Measurements from ENCODE around the gene IDI1.
"Not testable (repeated sequence)": the region's sequence is repeated elsewhere in the genome, so short reads cannot be mapped to it uniquely, and the experiment has no call there.

IDI1 gene

GRCh38 chr10:1074748-1075308 is 25.9 kb upstream of the IDI1 start:
- H3K36me3 ChIP-seq (ENCODE audit: insufficient read depth, insufficient read length, low read length) = peaks cover 28% of the 10 kb centered on the region

GRCh38 chr10:1074052-1074747 is 25.3 kb upstream of the IDI1 start:
- peaks cover 5% of the 10 kb centered on the region for H3K4me1 ChIP-seq (ENCODE audit: insufficient read depth, insufficient read length)
- no peak overlapping the region for H3K4me3 ChIP-seq (ENCODE audit: insufficient read length, low read depth)
- no peak overlapping the region for H3K9ac ChIP-seq (ENCODE audit: insufficient read length, low read depth)
- no peak for DNase-seq (ENCODE audit: low read depth, low spot score)
- no peaks in the 10 kb centered on the region for H3K27me3 ChIP-seq (ENCODE audit: insufficient read depth, insufficient read length)
- H3K36me3 ChIP-seq (ENCODE audit: insufficient read depth, insufficient read length, low read length) = peaks cover 26% of the 10 kb centered on the region
- H3K9me3 ChIP-seq (ENCODE audit: insufficient read depth, low read length) = no peaks in the 10 kb centered on the region
- TF ChIP-seq ZNF274 (IDR thresholded peaks at IDR 0.05; ENCODE audit: low read depth, low read length) = no peak
- no peak for TF ChIP-seq SUZ12 (IDR thresholded peaks at IDR 0.05; ENCODE audit: extremely low read depth, insufficient read depth, insufficient read length)
- no peak for TF ChIP-seq YY1 (IDR thresholded peaks at IDR 0.05; ENCODE audit: insufficient read depth, insufficient read length)

More at GRCh38 chr10:1074748-1075308, 25.9 kb upstream of the IDI1 start:
- no peak overlapping the region for H3K4me3 ChIP-seq (ENCODE audit: insufficient read length, low read depth)
- DNase-seq (ENCODE audit: low read depth, low spot score) = no peak
- TF ChIP-seq YY1 (IDR thresholded peaks at IDR 0.05; ENCODE audit: insufficient read depth, insufficient read length) = no peak
- H3K27me3 ChIP-seq (ENCODE audit: insufficient read depth, insufficient read length) = no peaks in the 10 kb centered on the region
- H3K9me3 ChIP-seq (ENCODE audit: insufficient read depth, low read length) = no peaks in the 10 kb centered on the region
- H3K9ac ChIP-seq (ENCODE audit: insufficient read length, low read depth) = no peak overlapping the region
- H3K4me1 ChIP-seq (ENCODE audit: insufficient read depth, insufficient read length) = peaks cover 5% of the 10 kb centered on the region

- H3K36me3 ChIP-seq (ENCODE audit: insufficient read depth, insufficient read length, low read length) = peaks cover 18% of the 10 kb centered on the region
- no peak for DNase-seq (ENCODE audit: low read depth, low spot score)
Observed at GRCh38 chr10:1070919-1071318, 22.0 kb upstream of the IDI1 start.

GRCh38 chr10:1068380-1069361 is 19.8 kb upstream of the IDI1 start:
- H3K4me3 ChIP-seq (ENCODE audit: insufficient read length, low read depth) = no peak overlapping the region
- H3K4me1 ChIP-seq (ENCODE audit: insufficient read depth, insufficient read length) = no peaks in the 10 kb centered on the region
- H3K36me3 ChIP-seq (ENCODE audit: insufficient read depth, insufficient read length, low read length) = peaks cover 11% of the 10 kb centered on the region
- no peaks in the 10 kb centered on the region for H3K9me3 ChIP-seq (ENCODE audit: insufficient read depth, low read length)
- H3K9ac ChIP-seq (ENCODE audit: insufficient read length, low read depth) = no peak overlapping the region
- H3K27me3 ChIP-seq (ENCODE audit: insufficient read depth, insufficient read length) = no peaks in the 10 kb centered on the region
- TF ChIP-seq SUZ12 (IDR thresholded peaks at IDR 0.05; ENCODE audit: extremely low read depth, insufficient read depth, insufficient read length) (no peak), YY1 (IDR thresholded peaks at IDR 0.05; ENCODE audit: insufficient read depth, insufficient read length) (no peak), ZNF274 (IDR thresholded peaks at IDR 0.05; ENCODE audit: low read depth, low read length) (no peak)
- no peak for DNase-seq (ENCODE audit: low read depth, low spot score)

More at GRCh38 chr10:1070919-1071318, 22.0 kb upstream of the IDI1 start:
- Histone ChIP-seq H3K9ac (ENCODE audit: insufficient read length, low read depth) (no peak overlapping the region), H3K4me3 (ENCODE audit: insufficient read length, low read depth) (no peak overlapping the region), H3K9me3 (ENCODE audit: insufficient read depth, low read length) (no peaks in the 10 kb centered on the region), H3K4me1 (ENCODE audit: insufficient read depth, insufficient read length) (peaks cover 5% of the 10 kb centered on the region), H3K27me3 (ENCODE audit: insufficient read depth, insufficient read length) (no peaks in the 10 kb centered on the region)
- no peak for TF ChIP-seq ZNF274 (IDR thresholded peaks at IDR 0.05; ENCODE audit: low read depth, low read length)
- no peak for TF ChIP-seq SUZ12 (IDR thresholded peaks at IDR 0.05; ENCODE audit: extremely low read depth, insufficient read depth, insufficient read length)
- TF ChIP-seq YY1 (IDR thresholded peaks at IDR 0.05; ENCODE audit: insufficient read depth, insufficient read length) = no peak

GRCh38 chr10:1066734-1067133 is 17.8 kb upstream of the IDI1 start:
- not testable (repeated sequence) for DNase-seq (ENCODE audit: low read depth, low spot score); H3K27me3 ChIP-seq (ENCODE audit: insufficient read depth, insufficient read length); H3K9ac ChIP-seq (ENCODE audit: insufficient read length, low read depth); H3K4me1 ChIP-seq (ENCODE audit: insufficient read depth, insufficient read length); H3K4me3 ChIP-seq (ENCODE audit: insufficient read length, low read depth); H3K9me3 ChIP-seq (ENCODE audit: insufficient read depth, low read length); H3K36me3 ChIP-seq (ENCODE audit: insufficient read depth, insufficient read length, low read length)

GRCh38 chr10:1064964-1065247 is 16.0 kb upstream of the IDI1 start:
- TF ChIP-seq YY1 (IDR thresholded peaks at IDR 0.05; ENCODE audit: insufficient read depth, insufficient read length) = no peak
- TF ChIP-seq ZNF274 (IDR thresholded peaks at IDR 0.05; ENCODE audit: low read depth, low read length) = no peak
- TF ChIP-seq SUZ12 (IDR thresholded peaks at IDR 0.05; ENCODE audit: extremely low read depth, insufficient read depth, insufficient read length) = no peak
- DNase-seq (ENCODE audit: low read depth, low spot score) = no peak
- H3K9ac ChIP-seq (ENCODE audit: insufficient read length, low read depth) = no peak overlapping the region

GRCh38 chr10:1063232-1063865 is 14.4 kb upstream of the IDI1 start:
- no peak overlapping the region for H3K9ac ChIP-seq (ENCODE audit: insufficient read length, low read depth)

More at GRCh38 chr10:1064964-1065247, 16.0 kb upstream of the IDI1 start:
- Histone ChIP-seq H3K27me3 (ENCODE audit: insufficient read depth, insufficient read length) (no peaks in the 10 kb centered on the region), H3K36me3 (ENCODE audit: insufficient read depth, insufficient read length, low read length) (no peaks in the 10 kb centered on the region), H3K9me3 (ENCODE audit: insufficient read depth, low read length) (no peaks in the 10 kb centered on the region), H3K4me1 (ENCODE audit: insufficient read depth, insufficient read length) (no peaks in the 10 kb centered on the region), H3K4me3 (ENCODE audit: insufficient read length, low read depth) (no peak overlapping the region)

More at GRCh38 chr10:1063232-1063865, 14.4 kb upstream of the IDI1 start:
- Histone ChIP-seq H3K27me3 (ENCODE audit: insufficient read depth, insufficient read length) (no peaks in the 10 kb centered on the region), H3K36me3 (ENCODE audit: insufficient read depth, insufficient read length, low read length) (no peaks in the 10 kb centered on the region), H3K4me1 (ENCODE audit: insufficient read depth, insufficient read length) (no peaks in the 10 kb centered on the region), H3K4me3 (ENCODE audit: insufficient read length, low read depth) (no peak overlapping the region), H3K9me3 (ENCODE audit: insufficient read depth, low read length) (no peaks in the 10 kb centered on the region)
- no peak for DNase-seq (ENCODE audit: low read depth, low spot score)
- no peak for TF ChIP-seq ZNF274 (IDR thresholded peaks at IDR 0.05; ENCODE audit: low read depth, low read length)
- no peak for TF ChIP-seq YY1 (IDR thresholded peaks at IDR 0.05; ENCODE audit: insufficient read depth, insufficient read length)
- TF ChIP-seq SUZ12 (IDR thresholded peaks at IDR 0.05; ENCODE audit: extremely low read depth, insufficient read depth, insufficient read length) = no peak
